GM12874 (cell line): ENCODE results near the gene SLCO1B3.

Experiments
- CTCF ChIP-seq: IDR thresholded peaks from 2 replicates; pipeline ENCODE4 v1.5.1; 2011; ENCODE audit warnings: low read depth, mild to moderate bottlenecking, control low read depth, low read length, moderate library complexity; ENCODE audit not compliant: insufficient read depth

SLCO1B3 gene

GRCh38 chr12:20805921-20806320, 4.6 kb upstream of the SLCO1B3 start:
- no peak for TF ChIP-seq CTCF

GRCh38 chr12:20807192-20808080, 3.1 kb upstream of the SLCO1B3 start:
- no peak for TF ChIP-seq CTCF

GRCh38 chr12:20808521-20808920, 2.0 kb upstream of the SLCO1B3 start:
- no peak for TF ChIP-seq CTCF

GRCh38 chr12:20815574-20815973, 5.1 kb downstream of the SLCO1B3 start:
- no peak for TF ChIP-seq CTCF

GRCh38 chr12:20822415-20822814, 11.9 kb downstream of the SLCO1B3 start:
- TF ChIP-seq CTCF: no peak

GRCh38 chr12:20822925-20823324, 12.4 kb downstream of the SLCO1B3 start:
- no peak for TF ChIP-seq CTCF

- TF ChIP-seq CTCF: no peak
These were observed 19.4 kb downstream of the SLCO1B3 start for GRCh38 chr12:20829919-20830318.
